Upper lobe of left lung (tissue), 6 donors: Measurements from ENCODE around the gene TSPYL4. TPM values are rescaled to one million over a fixed set of nuclear protein-coding genes. Genes with fewer than 3 reads are reported as not detected.
A peak's percentile ranks its signal among the peaks of the same experiment; 100 is the strongest.

Source experiments
- ATAC-seq, 2 donors: fragments of 200-7000 bp; cut with Tn5 transposase; one replicate each; pipeline ENCODE4 v1.9.1; 2022; ENCODE audit warnings: mild to moderate bottlenecking in 2 of 2, moderate library complexity in 2 of 2; ENCODE audit not compliant: low FRiP score in 2 of 2
- DNase-seq, 2 donors: peaks; one replicate each; pipeline ENCODE4 v3.0.0-alpha.2; 2019 to 2020
- H3K27ac ChIP-seq, 4 donors: fragments of 200-600 bp; sonication (generic); one replicate each; pipeline ENCODE4 v1.5.1; 2016 to 2019
- H3K27me3 ChIP-seq, 4 donors: fragments of 200-600 bp; sonication (generic); one replicate each; pipeline ENCODE4 v1.5.1; 2017 to 2019
- H3K36me3 ChIP-seq, 4 donors: fragments of 200-600 bp; sonication (generic); one replicate each; pipeline ENCODE4 v1.5.1; 2016 to 2019
- H3K4me1 ChIP-seq, 4 donors: fragments of 200-600 bp; sonication (generic); one replicate each; pipeline ENCODE4 v1.5.1; 2018 to 2019
- H3K4me3 ChIP-seq, 4 donors: fragments of 200-600 bp; sonication (generic); one replicate each; pipeline ENCODE4 v1.5.1; 2017 to 2019; ENCODE audit warnings: mild to moderate bottlenecking in 2 of 4, moderate library complexity in 1 of 4
- H3K9me3 ChIP-seq, 4 donors: fragments of 200-600 bp; sonication (generic); one replicate each; pipeline ENCODE4 v1.5.1; 2018 to 2019
- CTCF ChIP-seq, 6 experiments: fragments of 450-650 bp in 4 of 6; fragments of 200-600 bp in 2 of 6; sonication (generic) in 2 of 6; IDR thresholded peaks; one replicate each; pipeline ENCODE4 v1.5.1; 2016 to 2019; ENCODE audit warnings: antibody characterized with exemption in 6 of 6
- EP300 ChIP-seq, 4 donors: sonication (generic); formaldehyde crosslinking; IDR thresholded peaks; one replicate each; pipeline ENCODE4 v1.5.1; 2017; ENCODE audit warnings: antibody characterized with exemption in 4 of 4, control low read depth in 2 of 4
- POLR2A ChIP-seq, 4 donors: fragments of 450-650 bp; IDR thresholded peaks; one replicate each; pipeline ENCODE4 v1.5.1; 2016 to 2017; ENCODE audit warnings: antibody characterized with exemption in 4 of 4, mild to moderate bottlenecking in 2 of 4
- POLR2AphosphoS5 ChIP-seq, 2 donors: sonication (generic); formaldehyde crosslinking; IDR thresholded peaks; one replicate each; pipeline ENCODE4 v1.5.1; 2017; ENCODE audit warnings: antibody characterized with exemption in 2 of 2
- WGBS, 2 donors: methylation state at CpG; one replicate each; pipeline ENCODE4 v1.1.5; 2017 to 2018; 5-methylcytosine and 5-hydroxymethylcytosine counted together
- total RNA-seq, 6 donors: library from RNA; depleted of rRNA in 4 of 6; stranded (reverse); fragments of >200 nt in 4 of 6; gene quantifications; one replicate each; pipeline versions ENCODE4 v1.1.0 to v1.2.1, GENCODE V29; 2016 to 2021
- donor health status: DM: no; HTN: no; CAD: no; lungs with moderate emphysema.
- donor health status: DM: no; HTN: yes; CAD: no; lungs with severe emphysema.

TSPYL4 gene
- total RNA-seq, 6 donors from 2014 or later, result 4.4 to 13.0 (median 9.4) TPM

DNA sequence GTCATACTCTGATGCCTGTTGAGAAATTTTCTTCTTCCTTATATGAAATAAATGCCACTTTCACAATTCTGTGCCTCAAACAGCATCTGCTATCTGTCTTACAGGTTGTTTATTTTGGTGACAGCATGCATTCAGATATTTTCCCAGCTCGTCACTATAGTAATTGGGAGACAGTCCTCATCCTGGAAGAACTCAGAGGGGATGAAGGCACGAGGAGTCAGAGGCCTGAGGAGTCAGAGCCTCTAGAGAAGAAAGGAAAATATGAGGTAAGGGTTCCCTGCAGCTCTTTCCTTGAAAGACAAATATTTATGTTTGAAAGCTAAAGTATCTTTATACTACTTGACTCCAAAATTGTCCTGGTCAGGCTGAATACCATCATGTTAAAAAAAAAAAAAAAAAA, 15.8 kb downstream of the TSPYL4 start:
- TF ChIP-seq EP300 (IDR thresholded peaks at IDR 0.05), result no peak
- TF ChIP-seq CTCF (IDR thresholded peaks at IDR 0.05), result no peak
- no peak for TF ChIP-seq POLR2AphosphoS5 (IDR thresholded peaks at IDR 0.05)
- TF ChIP-seq POLR2A (IDR thresholded peaks at IDR 0.05), result no peak
- ATAC-seq (no peak), DNase-seq (no peak)
- Histone ChIP-seq H3K27ac (no peak overlapping the region), H3K9me3 (no peaks in the 10 kb centered on the region), H3K27me3 (no peaks in the 10 kb centered on the region), H3K36me3 (peaks cover 0 to 12% (median 6%) of the 10 kb centered on the region in 4 donors), H3K4me3 (no peak overlapping the region), H3K4me1 (no peaks in the 10 kb centered on the region)
- WGBS, 2 donors, result 71 to 88% methylated on average over 2 of the region's 2 CpGs

DNA sequence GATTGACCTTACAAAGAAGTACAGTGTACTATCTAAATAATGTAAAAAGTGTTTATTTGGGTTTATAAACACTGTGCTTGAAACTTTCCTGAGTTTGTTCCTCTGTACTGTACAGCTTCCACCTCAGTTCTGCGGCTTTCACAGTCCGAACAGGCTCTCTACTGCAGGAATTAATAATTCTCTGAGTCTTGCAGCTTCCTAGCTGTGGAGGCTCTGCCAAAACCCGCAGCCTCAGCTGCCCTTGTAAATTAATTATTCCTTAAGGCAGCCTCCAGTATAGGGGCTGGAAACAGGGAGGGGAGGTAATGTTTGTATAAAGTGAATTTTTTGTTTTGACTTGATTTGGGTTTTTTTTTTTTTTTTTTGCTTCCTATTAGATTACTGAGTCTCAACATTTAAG, 19.2 kb downstream of the TSPYL4 start:
- 69 to 70% methylated on average over 3 of the region's 3 CpGs for WGBS, 2 donors
- Histone ChIP-seq H3K4me1 (no peaks in the 10 kb centered on the region), H3K36me3 (peaks cover 0 to 13% (median 7%) of the 10 kb centered on the region in 4 donors), H3K9me3 (no peaks in the 10 kb centered on the region), H3K4me3 (no peak overlapping the region), H3K27me3 (no peaks in the 10 kb centered on the region), H3K27ac (no peak overlapping the region)
- ATAC-seq (no peak), DNase-seq (no peak)
- TF ChIP-seq EP300 (IDR thresholded peaks at IDR 0.05), result no peak
- no peak for TF ChIP-seq POLR2A (IDR thresholded peaks at IDR 0.05)
- TF ChIP-seq POLR2AphosphoS5 (IDR thresholded peaks at IDR 0.05), result no peak
- no peak for TF ChIP-seq CTCF (IDR thresholded peaks at IDR 0.05)

DNA sequence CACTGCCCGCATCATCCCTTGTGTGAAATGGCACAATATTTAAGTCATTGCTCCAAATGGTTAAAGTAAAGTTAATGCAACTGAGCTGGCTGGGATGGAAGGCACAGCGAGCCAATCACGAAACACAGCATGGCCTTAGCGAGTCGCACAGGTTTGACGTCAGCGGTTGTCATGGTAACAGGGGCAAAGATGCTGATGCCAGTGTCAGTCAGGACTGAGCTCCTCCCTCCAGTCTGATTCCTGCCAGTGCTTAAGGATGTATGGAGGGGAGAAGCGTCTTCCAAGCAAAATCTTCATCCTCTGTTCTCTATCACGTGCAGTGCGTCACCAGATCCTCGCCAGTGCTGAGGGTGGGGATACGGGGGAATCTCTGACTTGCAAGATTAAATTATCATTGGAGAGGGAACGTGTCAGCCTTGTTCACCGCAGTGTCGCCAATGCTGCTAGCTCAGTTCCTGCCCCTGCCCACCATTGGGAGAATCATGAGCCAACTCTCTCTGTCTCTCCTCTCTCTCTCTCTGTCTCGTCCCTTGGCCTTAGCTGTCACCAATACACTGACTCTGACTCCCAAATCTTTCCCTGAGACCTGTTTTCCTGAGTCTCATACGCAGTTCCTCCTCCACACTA, 24.5 kb downstream of the TSPYL4 start:
- Histone ChIP-seq H3K27ac (no peak overlapping the region), H3K9me3 (no peaks in the 10 kb centered on the region), H3K4me1 (no peaks in the 10 kb centered on the region), H3K27me3 (no peaks in the 10 kb centered on the region), H3K36me3 (peaks cover 0 to 7% (median 1%) of the 10 kb centered on the region in 4 donors), H3K4me3 (no peak overlapping the region)
- ATAC-seq, result peak in 1 of 2 donors; percentile 91
- WGBS, 2 donors, result 90 to 93% methylated on average over 17 of the region's 17 CpGs
- TF ChIP-seq EP300 (IDR thresholded peaks at IDR 0.05) (no peak), POLR2AphosphoS5 (IDR thresholded peaks at IDR 0.05) (no peak), POLR2A (IDR thresholded peaks at IDR 0.05) (no peak), CTCF (IDR thresholded peaks at IDR 0.05) (no peak)
- DNase-seq, result no peak

DNA sequence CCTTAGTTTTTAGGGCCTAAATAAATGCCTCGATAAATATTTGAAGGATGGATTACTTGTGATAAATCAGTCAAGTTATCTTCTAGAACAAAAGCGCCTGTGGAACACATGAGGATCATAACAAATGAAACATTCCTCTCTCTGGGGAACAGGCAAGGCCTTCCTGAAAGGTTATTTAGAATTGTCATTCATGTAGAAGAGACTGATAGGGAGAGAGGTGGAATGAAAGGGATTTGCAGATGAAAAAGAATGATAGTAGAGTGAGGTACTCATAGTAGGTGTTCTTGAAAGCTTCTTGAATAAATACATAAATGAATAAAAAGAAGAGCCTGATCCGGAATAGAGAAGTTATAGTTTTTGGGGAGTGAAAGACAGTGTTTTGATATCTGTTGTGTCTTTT, 30.5 kb downstream of the TSPYL4 start:
- Histone ChIP-seq H3K27me3 (no peaks in the 10 kb centered on the region), H3K4me1 (no peaks in the 10 kb centered on the region), H3K4me3 (no peak overlapping the region), H3K36me3 (peaks cover 0 to 5% (median 2%) of the 10 kb centered on the region in 4 donors), H3K9me3 (no peaks in the 10 kb centered on the region), H3K27ac (no peak overlapping the region)
- DNase-seq (no peak), ATAC-seq (no peak)
- TF ChIP-seq EP300 (IDR thresholded peaks at IDR 0.05), result no peak
- no peak for TF ChIP-seq POLR2A (IDR thresholded peaks at IDR 0.05)
- TF ChIP-seq POLR2AphosphoS5 (IDR thresholded peaks at IDR 0.05), result no peak
- TF ChIP-seq CTCF (IDR thresholded peaks at IDR 0.05), result no peak
- 90 to 94% methylated on average over 3 of the region's 3 CpGs for WGBS, 2 donors

GRCh38 chr6:116221911-116222310, 32.0 kb downstream of the TSPYL4 start:
- WGBS, 2 donors, result 95 to 96% methylated on average over 2 of the region's 2 CpGs
- peaks cover 0 to 3% (median 0%) of the 10 kb centered on the region in 4 donors for H3K4me1 ChIP-seq
- no peak overlapping the region for H3K27ac ChIP-seq
- H3K27me3 ChIP-seq, result no peaks in the 10 kb centered on the region
- ATAC-seq (no peak), DNase-seq (no peak)
- H3K4me3 ChIP-seq, result no peak overlapping the region
- TF ChIP-seq POLR2AphosphoS5 (IDR thresholded peaks at IDR 0.05) (no peak), CTCF (IDR thresholded peaks at IDR 0.05) (no peak), EP300 (IDR thresholded peaks at IDR 0.05) (no peak), POLR2A (IDR thresholded peaks at IDR 0.05) (no peak)
- peaks cover 0 to 5% (median 2%) of the 10 kb centered on the region in 4 donors for H3K36me3 ChIP-seq
- H3K9me3 ChIP-seq, result no peaks in the 10 kb centered on the region
